Colonic mucosa (tissue), 4 donors: ENCODE data around the gene WNT3A. TPM values are rescaled to one million over a fixed set of nuclear protein-coding genes. Genes with fewer than 3 reads are reported as not detected.

Source experiments
- DNase-seq: peaks from one replicate; pipeline ENCODE4 v3.0.0-alpha.2; 2020
- H3K27ac ChIP-seq: fragments of 200-600 bp; one replicate; pipeline ENCODE4 v1.8.0; 2021
- H3K27me3 ChIP-seq: fragments of 200-600 bp; one replicate; pipeline ENCODE4 v1.8.0; 2021
- H3K36me3 ChIP-seq: fragments of 200-600 bp; one replicate; pipeline ENCODE4 v1.8.0; 2021
- H3K4me1 ChIP-seq: fragments of 200-600 bp; one replicate; pipeline ENCODE4 v1.8.0; 2021; ENCODE audit warnings: mild to moderate bottlenecking
- H3K4me3 ChIP-seq: fragments of 200-600 bp; one replicate; pipeline ENCODE4 v1.8.0; 2021
- H3K9ac ChIP-seq, 2 donors: one replicate each; pipeline ENCODE4 v1.7.0; 2013; ENCODE audit warnings: control low read depth in 2 of 2, low read depth in 2 of 2, low read length in 2 of 2
- H3K9me3 ChIP-seq: fragments of 200-600 bp; one replicate; pipeline ENCODE4 v1.8.0; 2021
- CTCF ChIP-seq: fragments of 200-600 bp; IDR thresholded peaks from one replicate; pipeline ENCODE4 v1.8.0; 2022; ENCODE audit warnings: antibody characterized with exemption, mild to moderate bottlenecking
- intact Hi-C: fragments of 100-400 bp; cut with DNase I; formaldehyde crosslinking; loops from one replicate; pipeline ENCODE4 v1.14.1; 2022
- total RNA-seq, 2 donors: library from RNA; stranded (reverse); fragmentation: NEBNext Ultra II Directional in 1 of 2; extraction: Animal tissue kit (Norgen Biotek cat#: 25700) in 1 of 2; gene quantifications; one replicate each; pipeline ENCODE4 v1.2.1, GENCODE V29; 2021
- donor health status: healthy.
- donor health status: DM: no; HTN: no; CAD: no.
- donor health status: DM: no; HTN: no; CAD: no.

WNT3A gene
- total RNA-seq, 2 donors from 2014 or later: not detected

GRCh38 chr1:228072658-228073043, 65.9 kb downstream of the WNT3A start:
- no peaks in the 10 kb centered on the region for H3K27me3 ChIP-seq

GRCh38 chr1:228073061-228073856, 66.5 kb downstream of the WNT3A start:
- Histone ChIP-seq H3K9me3 (no peaks in the 10 kb centered on the region), H3K9ac (no peak overlapping the region), H3K36me3 (no peaks in the 10 kb centered on the region), H3K4me1 (no peaks in the 10 kb centered on the region), H3K27ac (no peak overlapping the region), H3K4me3 (no peak overlapping the region), H3K27me3 (no peaks in the 10 kb centered on the region)
- DNase-seq: no peak
- intact Hi-C loops: loop anchor here (5.0 kb wide), 1 partner anchor 66 kb away; the partner anchor contains the start of gene WNT3A
- no peak for TF ChIP-seq CTCF

More at GRCh38 chr1:228072658-228073043, 65.9 kb downstream of the WNT3A start:
- H3K9me3 ChIP-seq: no peaks in the 10 kb centered on the region
- H3K4me3 ChIP-seq: no peak overlapping the region
- intact Hi-C loops: loop anchor here (5.0 kb wide), 1 partner anchor 65 kb away; the partner anchor contains the start of gene WNT3A
- no peak for TF ChIP-seq CTCF
- H3K4me1 ChIP-seq: no peaks in the 10 kb centered on the region
- no peak overlapping the region for H3K27ac ChIP-seq
- no peak overlapping the region for H3K9ac ChIP-seq
- no peak for DNase-seq
- H3K36me3 ChIP-seq: no peaks in the 10 kb centered on the region

GRCh38 chr1:228073857-228074545, 67.2 kb downstream of the WNT3A start:
- intact Hi-C loops: loop anchor here (5.0 kb wide), 1 partner anchor 67 kb away; the partner anchor contains the start of gene WNT3A
- DNase-seq: no peak

GRCh38 chr1:228074954-228075730, 68.3 kb downstream of the WNT3A start:
- no peak for TF ChIP-seq CTCF
- intact Hi-C loops: loop anchor here (5.0 kb wide), 1 partner anchor 68 kb away; the partner anchor contains the start of gene WNT3A
- Histone ChIP-seq H3K9me3 (no peaks in the 10 kb centered on the region), H3K27me3 (no peaks in the 10 kb centered on the region), H3K27ac (no peak overlapping the region), H3K4me3 (no peak overlapping the region), H3K9ac (no peak overlapping the region), H3K4me1 (no peaks in the 10 kb centered on the region), H3K36me3 (no peaks in the 10 kb centered on the region)
- DNase-seq: no peak

More at GRCh38 chr1:228073857-228074545, 67.2 kb downstream of the WNT3A start:
- Histone ChIP-seq H3K27ac (no peak overlapping the region), H3K36me3 (no peaks in the 10 kb centered on the region), H3K4me1 (no peaks in the 10 kb centered on the region), H3K4me3 (no peak overlapping the region), H3K27me3 (no peaks in the 10 kb centered on the region), H3K9ac (no peak overlapping the region), H3K9me3 (no peaks in the 10 kb centered on the region)
- TF ChIP-seq CTCF: no peak

GRCh38 chr1:228075801-228076271, 69.0 kb downstream of the WNT3A start:
- H3K9me3 ChIP-seq: no peaks in the 10 kb centered on the region
- TF ChIP-seq CTCF: no peak
- H3K4me1 ChIP-seq: peaks cover under 1% of the 10 kb centered on the region
- intact Hi-C loops: no loop called here
- H3K4me3 ChIP-seq: no peak overlapping the region
- H3K36me3 ChIP-seq: no peaks in the 10 kb centered on the region
- no peaks in the 10 kb centered on the region for H3K27me3 ChIP-seq
- no peak overlapping the region for H3K27ac ChIP-seq
- H3K9ac ChIP-seq: no peak overlapping the region
- DNase-seq: no peak
